Stomach (tissue), 9 donors: ENCODE results near the gene POLR1H. TPM values are rescaled to one million over a fixed set of nuclear protein-coding genes. Genes with fewer than 3 reads are reported as not detected.

Experiments used
- DNase-seq, 2 donors: peaks; one replicate each; pipeline versions ENCODE4 v3.0.0 to v3.0.0-alpha.2; 2013 to 2019
- H3K27ac ChIP-seq, 5 donors: fragments of 200-600 bp in 4 of 5; sonication (generic) in 4 of 5; one replicate each; pipeline ENCODE4 v1.5.1; 2013 to 2019; ENCODE audit warnings: mild to moderate bottlenecking in 1 of 5, moderate library complexity in 1 of 5
- H3K27me3 ChIP-seq, 3 donors: fragments of 200-600 bp; sonication (generic); one replicate each; pipeline ENCODE4 v1.5.1; 2017 to 2019; ENCODE audit warnings: mixed run types in 1 of 3
- H3K36me3 ChIP-seq, 4 donors: fragments of 200-600 bp; sonication (generic); 1 replicate in 3 of 4; 2 replicates in 1 of 4; pipeline ENCODE4 v1.5.1; 2016 to 2019
- H3K4me1 ChIP-seq, 4 donors: fragments of 200-600 bp; sonication (generic); one replicate each; pipeline ENCODE4 v1.5.1; 2016 to 2019
- H3K4me3 ChIP-seq, 4 donors: fragments of 200-600 bp; sonication (generic) in 3 of 4; one replicate each; pipeline ENCODE4 v1.5.1; 2016 to 2019; ENCODE audit warnings: mild to moderate bottlenecking in 1 of 4
- H3K9me3 ChIP-seq, 4 donors: fragments of 200-600 bp; sonication (generic); one replicate each; pipeline ENCODE4 v1.5.1; 2016 to 2019
- EP300 ChIP-seq: sonication (generic); formaldehyde crosslinking; IDR thresholded peaks from one replicate; pipeline ENCODE4 v1.6.1; 2017; ENCODE audit warnings: antibody characterized with exemption
- POLR2A ChIP-seq, 4 donors: fragments of 450-650 bp; IDR thresholded peaks; one replicate each; pipeline ENCODE4 v1.6.1; 2016; ENCODE audit warnings: antibody characterized with exemption in 4 of 4, control low read depth in 2 of 4, mild to moderate bottlenecking in 1 of 4, moderate library complexity in 1 of 4
- POLR2AphosphoS5 ChIP-seq, 3 donors: sonication (generic); formaldehyde crosslinking; IDR thresholded peaks; one replicate each; pipeline ENCODE4 v1.6.1; 2016; ENCODE audit warnings: antibody characterized with exemption in 3 of 3
- WGBS, 5 donors: extraction: QIAGEN DNeasy Blood & Tissue Kit in 3 of 5; methylation state at CpG; one replicate each; pipeline versions ENCODE4 v1.1.5 to v1.1.7; 2013 to 2018; 5-methylcytosine and 5-hydroxymethylcytosine counted together
- intact Hi-C: fragments of 100-400 bp; cut with DNase I; formaldehyde crosslinking; loops from one replicate; pipeline ENCODE4 v1.15.1; 2023; ENCODE audit warnings: low total_unique reads
- polyA plus RNA-seq, 3 donors: library from polyadenylated mRNA; stranded (reverse); fragments of 200-250 nt; gene quantifications; one replicate each; pipeline ENCODE4 v1.2.3, GENCODE V29; 2013
- total RNA-seq, 5 donors: library from RNA; depleted of rRNA; stranded (reverse); fragments of >200 nt; gene quantifications; one replicate each; pipeline versions ENCODE4 v1.1.0 to v1.2.3, GENCODE V29; 2014 to 2016
- TF ChIP-seq, protein P1 (sequence below), 7 experiments: fragments of 450-650 bp in 4 of 7; fragments of 200-600 bp in 3 of 7; sonication (generic) in 3 of 7; IDR thresholded peaks; one replicate each; pipeline ENCODE4 v1.5.1; 2016 to 2019; ENCODE audit warnings: antibody characterized with exemption in 7 of 7, control low read depth in 2 of 7, mild to moderate bottlenecking in 1 of 7
- donor health status: healthy with polysubstance abuse.
- donor health status: Bipolar disorder and iron deficiency.
- donor health status: healthy.

Gene POLR1H
- total and polyA plus RNA-seq, 8 donors, result 4.1 to 65.1 (median 34.1) TPM

DNA sequence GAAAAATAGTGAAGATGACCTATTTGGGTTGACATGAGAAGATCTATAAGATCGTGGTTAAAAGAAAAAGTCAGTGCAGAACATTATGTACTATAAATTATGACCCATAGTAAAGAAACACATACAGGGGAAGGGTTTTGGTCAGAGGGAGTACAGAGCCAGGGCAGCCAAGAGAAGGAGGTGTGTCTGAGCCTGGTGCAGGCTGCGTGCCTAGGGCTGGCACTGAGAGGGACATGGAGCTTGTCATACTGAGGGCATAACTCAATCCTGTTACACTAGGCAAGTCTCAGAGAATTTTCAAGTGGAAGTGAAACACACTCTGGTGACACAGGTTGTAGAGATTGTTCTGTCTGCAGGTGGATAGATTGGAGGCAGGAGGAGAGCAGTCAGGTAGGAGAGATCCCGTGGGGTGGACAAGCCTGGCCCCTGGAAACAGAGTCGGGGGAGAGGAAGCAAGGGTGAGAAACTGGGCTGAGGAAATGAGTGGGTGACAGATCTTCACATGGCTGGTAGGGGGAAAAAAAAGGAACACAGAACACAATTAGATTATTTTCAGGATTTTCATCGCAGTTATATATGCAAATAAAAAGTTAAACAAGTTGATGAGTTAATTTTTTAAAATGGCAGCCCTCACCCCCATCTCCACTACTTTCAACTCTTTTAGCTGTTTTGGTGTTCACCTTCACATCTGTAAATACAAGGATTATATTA lies 33.0 kb downstream of the POLR1H start:
- H3K27me3 ChIP-seq, result peaks cover 0 to 76% (median 6%) of the 10 kb centered on the region in 3 donors
- H3K36me3 ChIP-seq, result no peaks in the 10 kb centered on the region
- H3K27ac ChIP-seq, result peak overlapping the region in 1 of 5 donors; percentile 20
- intact Hi-C loops, result no loop called here
- WGBS, 5 donors, result 56 to 75% (median 70%) methylated on average over 4 to 5 of the region's 5 CpGs
- no peak for TF ChIP-seq EP300
- no peak for TF ChIP-seq POLR2A (IDR thresholded peaks at IDR 0.05)
- TF ChIP-seq, protein P1, sequence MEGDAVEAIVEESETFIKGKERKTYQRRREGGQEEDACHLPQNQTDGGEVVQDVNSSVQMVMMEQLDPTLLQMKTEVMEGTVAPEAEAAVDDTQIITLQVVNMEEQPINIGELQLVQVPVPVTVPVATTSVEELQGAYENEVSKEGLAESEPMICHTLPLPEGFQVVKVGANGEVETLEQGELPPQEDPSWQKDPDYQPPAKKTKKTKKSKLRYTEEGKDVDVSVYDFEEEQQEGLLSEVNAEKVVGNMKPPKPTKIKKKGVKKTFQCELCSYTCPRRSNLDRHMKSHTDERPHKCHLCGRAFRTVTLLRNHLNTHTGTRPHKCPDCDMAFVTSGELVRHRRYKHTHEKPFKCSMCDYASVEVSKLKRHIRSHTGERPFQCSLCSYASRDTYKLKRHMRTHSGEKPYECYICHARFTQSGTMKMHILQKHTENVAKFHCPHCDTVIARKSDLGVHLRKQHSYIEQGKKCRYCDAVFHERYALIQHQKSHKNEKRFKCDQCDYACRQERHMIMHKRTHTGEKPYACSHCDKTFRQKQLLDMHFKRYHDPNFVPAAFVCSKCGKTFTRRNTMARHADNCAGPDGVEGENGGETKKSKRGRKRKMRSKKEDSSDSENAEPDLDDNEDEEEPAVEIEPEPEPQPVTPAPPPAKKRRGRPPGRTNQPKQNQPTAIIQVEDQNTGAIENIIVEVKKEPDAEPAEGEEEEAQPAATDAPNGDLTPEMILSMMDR (IDR thresholded peaks at IDR 0.05), result no peak
- TF ChIP-seq POLR2AphosphoS5 (IDR thresholded peaks at IDR 0.05), result no peak
- H3K4me3 ChIP-seq, result no peak overlapping the region
- DNase-seq, result no peak
- peaks cover 0 to 29% (median 3%) of the 10 kb centered on the region in 4 donors for H3K4me1 ChIP-seq
- H3K9me3 ChIP-seq, result no peaks in the 10 kb centered on the region

DNA sequence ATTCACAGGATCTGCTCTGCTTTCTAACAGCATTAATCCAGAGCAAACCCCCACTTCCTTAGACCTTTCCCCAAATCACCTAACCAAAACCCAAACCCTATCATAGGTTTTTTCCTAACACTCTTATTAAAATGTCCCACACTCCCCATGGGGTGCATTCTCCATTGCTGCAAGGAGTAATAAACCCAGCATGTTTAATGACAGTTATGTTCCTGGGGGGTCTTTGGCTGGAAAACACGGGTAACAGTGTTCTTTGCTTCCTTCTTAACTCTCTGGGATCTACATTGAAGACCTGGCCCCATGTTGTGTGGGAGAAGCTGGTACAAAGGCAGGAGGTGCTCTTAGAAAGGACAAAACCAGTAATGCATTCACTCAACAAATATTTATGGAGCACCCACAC lies 35.8 kb downstream of the POLR1H start:
- 33 to 54% (median 43%) methylated on average over 1 of the region's 1 CpG for WGBS, 5 donors
- Histone ChIP-seq H3K27ac (no peak overlapping the region), H3K9me3 (no peaks in the 10 kb centered on the region), H3K36me3 (no peaks in the 10 kb centered on the region), H3K4me3 (no peak overlapping the region), H3K4me1 (peaks cover 14 to 41% (median 22%) of the 10 kb centered on the region in 4 donors), H3K27me3 (peaks cover 0 to 85% (median 19%) of the 10 kb centered on the region in 3 donors)
- no peak for DNase-seq
- intact Hi-C loops, result no loop called here
- TF ChIP-seq POLR2A (IDR thresholded peaks at IDR 0.05) (no peak), EP300 (no peak), POLR2AphosphoS5 (IDR thresholded peaks at IDR 0.05) (no peak)
- TF ChIP-seq, protein P1 (IDR thresholded peaks at IDR 0.05), result no peak

DNA sequence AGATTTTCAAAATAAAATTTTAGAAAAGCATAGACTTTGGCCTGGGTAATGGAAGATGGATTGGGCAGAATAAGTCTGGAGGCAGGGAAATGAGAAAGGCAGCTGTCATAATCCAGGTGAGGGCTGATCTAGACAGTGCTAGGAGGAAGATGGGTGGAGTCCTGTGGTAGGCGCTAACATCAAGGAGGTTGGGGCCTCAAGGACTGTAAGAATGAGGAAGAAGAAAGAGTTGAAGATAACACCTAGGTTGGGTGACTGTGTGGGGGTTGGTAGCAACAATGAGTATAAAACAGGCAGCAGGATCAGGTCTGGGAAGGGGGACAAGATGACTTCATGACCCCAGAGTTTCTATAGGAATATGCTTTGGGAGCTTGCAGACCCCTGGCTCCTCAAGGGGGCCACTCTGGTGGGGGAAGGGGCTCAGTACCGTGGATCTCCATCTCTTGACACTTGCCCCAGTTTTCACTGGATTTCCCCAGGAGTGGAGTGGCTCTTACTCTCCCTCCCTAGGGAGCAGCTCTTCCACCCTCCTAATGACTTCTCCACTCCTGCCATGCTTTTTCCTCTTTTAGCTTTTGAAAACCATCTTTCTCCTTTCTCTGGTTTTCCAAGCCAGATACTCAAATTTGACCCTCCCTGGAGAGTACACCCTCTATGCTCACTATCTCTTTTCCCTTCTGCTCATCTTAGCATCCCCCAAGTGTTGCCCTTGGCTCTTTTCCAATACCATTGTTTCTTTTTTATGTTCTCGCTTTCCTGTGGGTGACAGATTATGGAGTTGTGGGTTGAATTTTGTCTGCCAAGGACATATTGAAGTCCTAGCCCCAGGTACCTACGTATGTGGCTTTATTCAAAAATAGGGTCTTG lies 37.1 kb downstream of the POLR1H start:
- peak; percentile 32 to 78 for DNase-seq
- intact Hi-C loops, result no loop called here
- TF ChIP-seq POLR2A (IDR thresholded peaks at IDR 0.05), result no peak
- TF ChIP-seq, protein P1 (IDR thresholded peaks at IDR 0.05), result no peak
- TF ChIP-seq EP300, result no peak
- peak in 2 of 3 donors; percentile 11 to 67 for TF ChIP-seq POLR2AphosphoS5 (IDR thresholded peaks at IDR 0.05)
- H3K36me3 ChIP-seq, result no peaks in the 10 kb centered on the region
- WGBS, 5 donors, result 60 to 74% (median 63%) methylated on average over 4 of the region's 4 CpGs
- H3K27me3 ChIP-seq, result peaks cover 0 to 76% (median 13%) of the 10 kb centered on the region in 3 donors
- H3K9me3 ChIP-seq, result no peaks in the 10 kb centered on the region
- peak overlapping the region in 2 of 5 donors; percentile 19 to 47 for H3K27ac ChIP-seq
- peaks cover 25 to 48% (median 34%) of the 10 kb centered on the region in 4 donors for H3K4me1 ChIP-seq
- H3K4me3 ChIP-seq, result no peak overlapping the region

DNA sequence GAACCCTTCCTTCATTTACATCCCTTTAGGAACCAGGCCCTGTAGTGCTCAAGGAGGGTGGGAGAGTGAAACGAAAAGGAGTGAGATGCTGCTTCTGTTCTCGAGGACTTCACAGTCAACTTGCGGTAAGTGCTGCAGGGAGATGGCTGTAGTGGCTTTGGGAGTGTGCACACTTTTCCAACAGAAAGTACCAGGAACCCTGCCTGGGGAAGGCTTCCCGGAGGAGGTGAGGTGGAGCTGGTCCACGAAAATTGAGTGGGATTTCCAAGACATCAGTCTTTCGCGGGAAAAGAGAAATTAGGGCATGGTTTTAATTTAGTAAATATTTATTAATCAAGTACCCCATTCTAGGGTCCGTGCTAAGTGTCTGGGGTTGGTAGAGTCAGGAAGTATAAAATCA lies 39.1 kb downstream of the POLR1H start:
- H3K27ac ChIP-seq, result peak overlapping the region in 4 of 5 donors; percentile 27 to 82 (median 77)
- H3K9me3 ChIP-seq, result no peaks in the 10 kb centered on the region
- peaks cover 0 to 84% (median 13%) of the 10 kb centered on the region in 3 donors for H3K27me3 ChIP-seq
- intact Hi-C loops, result no loop called here
- DNase-seq, result no peak
- H3K36me3 ChIP-seq, result no peaks in the 10 kb centered on the region
- TF ChIP-seq EP300, result no peak
- no peak for TF ChIP-seq POLR2A (IDR thresholded peaks at IDR 0.05)
- TF ChIP-seq, protein P1 (IDR thresholded peaks at IDR 0.05), result no peak
- no peak for TF ChIP-seq POLR2AphosphoS5 (IDR thresholded peaks at IDR 0.05)
- H3K4me3 ChIP-seq, result peak overlapping the region in 1 of 4 donors; percentile 50
- 40 to 51% (median 46%) methylated on average over 8 of the region's 8 CpGs for WGBS, 5 donors
- peaks cover 30 to 56% (median 39%) of the 10 kb centered on the region in 4 donors for H3K4me1 ChIP-seq
